ENCODE results near the gene PDIK1L. TPM values are rescaled to one million over a fixed set of nuclear protein-coding genes. Genes with fewer than 3 reads are reported as not detected.

Gene PDIK1L
- total RNA-seq, 1 donor from 2014 or later, result 6.8 TPM

GRCh38 chr1:26069941-26070295 lies 41.7 kb upstream of the PDIK1L start:
- Mint-ChIP-seq H3K4me3 (ENCODE audit: unreplicated experiment) (no peak overlapping the region), H3K4me1 (ENCODE audit: low read depth) (peaks cover 6% of the 10 kb centered on the region), H3K27me3 (ENCODE audit: low read depth) (peaks cover 27% of the 10 kb centered on the region), H3K27ac (ENCODE audit: unreplicated experiment) (no peak overlapping the region), H3K36me3 (ENCODE audit: low read depth) (peaks cover 3% of the 10 kb centered on the region), H3K9me3 (ENCODE audit: low read depth) (no peaks in the 10 kb centered on the region)
- no peak for TF ChIP-seq CTCF (IDR thresholded peaks at IDR 0.05)
- no peak for DNase-seq (ENCODE audit: low spot score)

GRCh38 chr1:26070296-26070962 lies 41.2 kb upstream of the PDIK1L start:
- DNase-seq (ENCODE audit: low spot score), result no peak
- Mint-ChIP-seq H3K27ac (ENCODE audit: unreplicated experiment) (no peak overlapping the region), H3K4me3 (ENCODE audit: unreplicated experiment) (no peak overlapping the region), H3K36me3 (ENCODE audit: low read depth) (peaks cover 3% of the 10 kb centered on the region), H3K4me1 (ENCODE audit: low read depth) (peaks cover 6% of the 10 kb centered on the region), H3K27me3 (ENCODE audit: low read depth) (peaks cover 27% of the 10 kb centered on the region), H3K9me3 (ENCODE audit: low read depth) (no peaks in the 10 kb centered on the region)
- TF ChIP-seq CTCF (IDR thresholded peaks at IDR 0.05), result no peak

GRCh38 chr1:26070963-26071342 lies 40.7 kb upstream of the PDIK1L start:
- H3K4me3 Mint-ChIP-seq (ENCODE audit: unreplicated experiment), result no peak overlapping the region
- H3K27me3 Mint-ChIP-seq (ENCODE audit: low read depth), result peaks cover 27% of the 10 kb centered on the region
- H3K27ac Mint-ChIP-seq (ENCODE audit: unreplicated experiment), result no peak overlapping the region
- TF ChIP-seq CTCF (IDR thresholded peaks at IDR 0.05), result no peak
- H3K4me1 Mint-ChIP-seq (ENCODE audit: low read depth), result peaks cover 6% of the 10 kb centered on the region
- H3K9me3 Mint-ChIP-seq (ENCODE audit: low read depth), result no peaks in the 10 kb centered on the region
- H3K36me3 Mint-ChIP-seq (ENCODE audit: low read depth), result peaks cover 3% of the 10 kb centered on the region
- no peak for DNase-seq (ENCODE audit: low spot score)

- no peak overlapping the region for H3K4me3 Mint-ChIP-seq (ENCODE audit: unreplicated experiment)
- H3K4me1 Mint-ChIP-seq (ENCODE audit: low read depth), result peaks cover 6% of the 10 kb centered on the region
- peaks cover 26% of the 10 kb centered on the region for H3K27me3 Mint-ChIP-seq (ENCODE audit: low read depth)
- H3K27ac Mint-ChIP-seq (ENCODE audit: unreplicated experiment), result no peak overlapping the region
- H3K9me3 Mint-ChIP-seq (ENCODE audit: low read depth), result no peaks in the 10 kb centered on the region
- no peak for DNase-seq (ENCODE audit: low spot score)
- H3K36me3 Mint-ChIP-seq (ENCODE audit: low read depth), result peaks cover 3% of the 10 kb centered on the region
- TF ChIP-seq CTCF (IDR thresholded peaks at IDR 0.05), result no peak
Measured at GRCh38 chr1:26072305-26072704, 39.3 kb upstream of the PDIK1L start.

- no peak overlapping the region for H3K27ac Mint-ChIP-seq (ENCODE audit: unreplicated experiment)
- H3K4me3 Mint-ChIP-seq (ENCODE audit: unreplicated experiment), result no peak overlapping the region
- no peak for DNase-seq (ENCODE audit: low spot score)
- peaks cover 3% of the 10 kb centered on the region for H3K36me3 Mint-ChIP-seq (ENCODE audit: low read depth)
- no peak for TF ChIP-seq CTCF (IDR thresholded peaks at IDR 0.05)
- H3K4me1 Mint-ChIP-seq (ENCODE audit: low read depth), result no peaks in the 10 kb centered on the region
- no peaks in the 10 kb centered on the region for H3K9me3 Mint-ChIP-seq (ENCODE audit: low read depth)
- peaks cover 24% of the 10 kb centered on the region for H3K27me3 Mint-ChIP-seq (ENCODE audit: low read depth)
Measured at GRCh38 chr1:26075421-26076144, 36.0 kb upstream of the PDIK1L start.

Measured in chondrocyte (in vitro differentiated cells).